Measurements from ENCODE around the gene CCNL1.

CCNL1 gene

DNA sequence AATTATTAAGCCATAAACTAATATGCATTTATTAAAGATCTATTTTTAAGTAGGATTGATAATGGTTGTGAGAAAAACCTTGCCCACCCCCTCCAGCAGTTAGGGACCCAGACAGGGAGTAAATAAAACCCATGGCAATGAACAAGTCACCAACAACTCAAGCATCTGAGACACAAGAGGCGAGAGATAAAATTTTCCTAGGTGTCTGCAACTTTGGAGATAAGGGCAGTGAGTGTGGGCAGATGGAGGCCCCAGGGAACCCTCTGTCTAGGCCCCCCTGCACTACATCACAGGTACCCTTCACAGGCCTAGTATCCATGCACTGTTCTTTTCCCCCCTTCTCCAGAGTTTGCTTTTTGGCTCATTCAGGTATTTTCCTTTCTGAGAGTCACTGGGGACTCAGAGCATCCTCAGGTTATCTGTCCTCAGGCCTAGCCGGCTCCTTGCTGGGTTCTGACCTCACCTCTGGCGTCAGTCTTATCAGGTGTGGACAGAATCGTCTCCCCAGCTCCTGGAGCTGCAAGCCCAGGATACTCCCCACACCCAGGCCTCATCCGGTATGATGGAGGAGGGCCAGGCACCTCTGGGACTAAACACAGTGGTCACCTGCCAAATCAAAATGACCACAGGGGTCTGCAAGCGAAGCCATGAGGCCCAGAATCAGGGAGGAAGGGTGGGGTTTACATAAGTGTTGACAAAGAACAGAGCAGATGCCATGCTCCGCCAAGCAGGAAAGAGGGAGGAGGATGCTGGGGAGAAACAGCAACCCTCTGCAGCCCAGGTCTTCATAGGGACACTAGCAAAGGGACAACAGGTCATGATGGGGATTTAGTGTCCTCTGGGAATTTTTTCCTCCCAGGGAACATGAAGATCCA lies 50.4 kb downstream of the CCNL1 start:
- TF ChIP-seq SIN3A (IDR thresholded peaks at IDR 0.05; ENCODE audit: borderline replicate concordance, insufficient read depth, low read length) (no peak), TAF1 (IDR thresholded peaks at IDR 0.05; ENCODE audit: borderline replicate concordance, insufficient read depth, low read length) (no peak), POLR2AphosphoS5 (IDR thresholded peaks at IDR 0.05; ENCODE audit: low read depth, low read length) (no peak), FOXP2 (optimal IDR thresholded peaks at IDR 0.05; ENCODE audit: borderline replicate concordance, extremely low read depth, extremely low read length, insufficient read depth) (no peak)
- TF ChIP-seq, protein P1, sequence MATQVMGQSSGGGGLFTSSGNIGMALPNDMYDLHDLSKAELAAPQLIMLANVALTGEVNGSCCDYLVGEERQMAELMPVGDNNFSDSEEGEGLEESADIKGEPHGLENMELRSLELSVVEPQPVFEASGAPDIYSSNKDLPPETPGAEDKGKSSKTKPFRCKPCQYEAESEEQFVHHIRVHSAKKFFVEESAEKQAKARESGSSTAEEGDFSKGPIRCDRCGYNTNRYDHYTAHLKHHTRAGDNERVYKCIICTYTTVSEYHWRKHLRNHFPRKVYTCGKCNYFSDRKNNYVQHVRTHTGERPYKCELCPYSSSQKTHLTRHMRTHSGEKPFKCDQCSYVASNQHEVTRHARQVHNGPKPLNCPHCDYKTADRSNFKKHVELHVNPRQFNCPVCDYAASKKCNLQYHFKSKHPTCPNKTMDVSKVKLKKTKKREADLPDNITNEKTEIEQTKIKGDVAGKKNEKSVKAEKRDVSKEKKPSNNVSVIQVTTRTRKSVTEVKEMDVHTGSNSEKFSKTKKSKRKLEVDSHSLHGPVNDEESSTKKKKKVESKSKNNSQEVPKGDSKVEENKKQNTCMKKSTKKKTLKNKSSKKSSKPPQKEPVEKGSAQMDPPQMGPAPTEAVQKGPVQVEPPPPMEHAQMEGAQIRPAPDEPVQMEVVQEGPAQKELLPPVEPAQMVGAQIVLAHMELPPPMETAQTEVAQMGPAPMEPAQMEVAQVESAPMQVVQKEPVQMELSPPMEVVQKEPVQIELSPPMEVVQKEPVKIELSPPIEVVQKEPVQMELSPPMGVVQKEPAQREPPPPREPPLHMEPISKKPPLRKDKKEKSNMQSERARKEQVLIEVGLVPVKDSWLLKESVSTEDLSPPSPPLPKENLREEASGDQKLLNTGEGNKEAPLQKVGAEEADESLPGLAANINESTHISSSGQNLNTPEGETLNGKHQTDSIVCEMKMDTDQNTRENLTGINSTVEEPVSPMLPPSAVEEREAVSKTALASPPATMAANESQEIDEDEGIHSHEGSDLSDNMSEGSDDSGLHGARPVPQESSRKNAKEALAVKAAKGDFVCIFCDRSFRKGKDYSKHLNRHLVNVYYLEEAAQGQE (IDR thresholded peaks at IDR 0.05; ENCODE audit: insufficient read depth in 1 of 2, low read depth in 2 of 2, low read length in 2 of 2): no peak

DNA sequence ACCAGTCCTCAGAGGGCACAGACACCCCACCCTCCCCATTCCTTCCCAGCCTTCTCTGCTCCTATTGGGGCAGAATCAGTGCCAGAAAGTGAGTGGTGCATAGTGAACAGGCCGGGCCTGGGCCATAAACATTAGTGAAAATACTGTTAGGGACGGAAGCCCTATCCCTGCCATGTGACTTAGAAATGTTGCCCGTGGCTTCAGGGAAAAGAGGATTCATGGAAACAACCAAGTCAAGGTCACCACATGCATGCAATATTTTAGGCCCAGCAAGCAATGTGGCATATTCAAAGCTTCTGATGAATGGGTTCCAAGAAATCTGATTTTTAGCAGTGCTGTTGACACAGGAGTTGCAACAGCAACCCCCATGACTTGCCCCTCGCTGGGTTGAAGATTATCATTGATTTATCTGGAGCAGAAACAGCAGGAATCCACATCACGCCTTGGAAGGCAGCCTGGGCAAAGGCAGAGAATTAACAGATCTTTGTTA lies 52.3 kb downstream of the CCNL1 start:
- TF ChIP-seq POLR2AphosphoS5 (IDR thresholded peaks at IDR 0.05; ENCODE audit: low read depth, low read length): no peak
- TF ChIP-seq, protein P1 (IDR thresholded peaks at IDR 0.05; ENCODE audit: insufficient read depth in 1 of 2, low read depth in 2 of 2, low read length in 2 of 2): no peak
- no peak for TF ChIP-seq FOXP2 (optimal IDR thresholded peaks at IDR 0.05; ENCODE audit: borderline replicate concordance, extremely low read depth, extremely low read length, insufficient read depth)
- no peak for TF ChIP-seq SIN3A (IDR thresholded peaks at IDR 0.05; ENCODE audit: borderline replicate concordance, insufficient read depth, low read length)
- no peak for TF ChIP-seq TAF1 (IDR thresholded peaks at IDR 0.05; ENCODE audit: borderline replicate concordance, insufficient read depth, low read length)

DNA sequence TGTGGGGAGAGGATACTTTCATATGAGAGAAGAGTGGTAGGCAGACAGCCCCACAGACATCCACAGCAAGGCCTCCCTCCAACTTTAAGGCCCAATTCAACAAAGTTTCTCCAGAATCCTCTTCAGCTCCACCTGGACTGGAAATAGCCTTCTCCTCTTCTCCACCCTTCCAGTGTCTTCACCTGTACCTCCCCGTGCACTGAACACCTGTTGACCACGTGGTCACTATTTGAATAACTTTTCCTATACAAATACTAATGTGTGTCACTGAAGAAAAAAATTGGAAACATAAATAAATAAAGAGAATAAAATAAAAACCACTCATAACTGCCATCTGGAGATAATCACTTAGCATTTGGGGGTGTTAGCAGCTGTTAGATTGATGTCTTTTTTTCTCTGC lies 52.9 kb downstream of the CCNL1 start:
- TF ChIP-seq TAF1 (IDR thresholded peaks at IDR 0.05; ENCODE audit: borderline replicate concordance, insufficient read depth, low read length): no peak
- no peak for TF ChIP-seq SIN3A (IDR thresholded peaks at IDR 0.05; ENCODE audit: borderline replicate concordance, insufficient read depth, low read length)
- TF ChIP-seq, protein P1 (IDR thresholded peaks at IDR 0.05; ENCODE audit: insufficient read depth in 1 of 2, low read depth in 2 of 2, low read length in 2 of 2): no peak
- TF ChIP-seq FOXP2 (optimal IDR thresholded peaks at IDR 0.05; ENCODE audit: borderline replicate concordance, extremely low read depth, extremely low read length, insufficient read depth): no peak
- TF ChIP-seq POLR2AphosphoS5 (IDR thresholded peaks at IDR 0.05; ENCODE audit: low read depth, low read length): no peak

- no peak for TF ChIP-seq SIN3A (IDR thresholded peaks at IDR 0.05; ENCODE audit: borderline replicate concordance, insufficient read depth, low read length)
- TF ChIP-seq, protein P1 (IDR thresholded peaks at IDR 0.05; ENCODE audit: insufficient read depth in 1 of 2, low read depth in 2 of 2, low read length in 2 of 2): no peak
- TF ChIP-seq TAF1 (IDR thresholded peaks at IDR 0.05; ENCODE audit: borderline replicate concordance, insufficient read depth, low read length): no peak
- TF ChIP-seq POLR2AphosphoS5 (IDR thresholded peaks at IDR 0.05; ENCODE audit: low read depth, low read length): no peak
- no peak for TF ChIP-seq FOXP2 (optimal IDR thresholded peaks at IDR 0.05; ENCODE audit: borderline replicate concordance, extremely low read depth, extremely low read length, insufficient read depth)
These were observed 54.9 kb downstream of the CCNL1 start for GRCh38 chr3:157104928-157105652.
